Astrocyte (in vitro differentiated cells and primary cell): ENCODE results near the gene CER1.

ENCODE experiments used
- CTCF ChIP-seq: IDR thresholded peaks from 2 replicates; pipeline ENCODE4 v1.5.1; 2011; ENCODE audit warnings: low read depth, mild to moderate bottlenecking, inconsistent platforms, low read length, moderate library complexity; ENCODE audit not compliant: insufficient read depth
- EZH2 ChIP-seq: IDR thresholded peaks from 2 replicates; pipeline ENCODE4 v1.6.1; 2012; ENCODE audit warnings: mild to moderate bottlenecking, low read length, inconsistent platforms; ENCODE audit not compliant: insufficient read depth

GRCh38 chr9:14702200-14702720, 20.3 kb downstream of the CER1 start:
- TF ChIP-seq CTCF = no peak
- TF ChIP-seq EZH2 = no peak
